GM19099 (cell line): Measurements from ENCODE around the gene PEPD.

Source experiments
- POLR2A ChIP-seq: IDR thresholded peaks from 3 replicates; pipeline ENCODE4 v1.6.1; 2011; ENCODE audit warnings: low read depth; ENCODE audit not compliant: insufficient read length; ENCODE audit errors: extremely low read depth

PEPD gene

GRCh38 chr19:33438987-33439781 is 82.4 kb downstream of the PEPD start:
- no peak for TF ChIP-seq POLR2A

GRCh38 chr19:33437821-33438671 is 83.5 kb downstream of the PEPD start:
- TF ChIP-seq POLR2A, result no peak

GRCh38 chr19:33437393-33437820 is 84.2 kb downstream of the PEPD start:
- TF ChIP-seq POLR2A, result no peak

GRCh38 chr19:33436360-33437345 is 84.9 kb downstream of the PEPD start:
- no peak for TF ChIP-seq POLR2A

- TF ChIP-seq POLR2A, result no peak
Measured at GRCh38 chr19:33435706-33436359, 85.8 kb downstream of the PEPD start.

GRCh38 chr19:33434886-33435705 is 86.5 kb downstream of the PEPD start:
- no peak for TF ChIP-seq POLR2A

GRCh38 chr19:33434069-33434885 is 87.3 kb downstream of the PEPD start:
- TF ChIP-seq POLR2A, result no peak

GRCh38 chr19:33432446-33433170 is 89.0 kb downstream of the PEPD start:
- no peak for TF ChIP-seq POLR2A

GRCh38 chr19:33432015-33432414 is 89.6 kb downstream of the PEPD start:
- no peak for TF ChIP-seq POLR2A

- TF ChIP-seq POLR2A, result no peak
Measured at GRCh38 chr19:33430674-33431277, 90.8 kb downstream of the PEPD start.

GRCh38 chr19:33429891-33430673 is 91.5 kb downstream of the PEPD start:
- no peak for TF ChIP-seq POLR2A

- no peak for TF ChIP-seq POLR2A
Measured at GRCh38 chr19:33428627-33429125, 92.9 kb downstream of the PEPD start.
